Hepatocyte (in vitro differentiated cells): Measurements from ENCODE around the gene CCNG2.

Experiments
- EZH2phosphoT487 ChIP-seq: fragments of 200-600 bp; sonication (generic); IDR thresholded peaks from one replicate; pipeline ENCODE4 v1.6.1; 2018; ENCODE audit warnings: antibody characterized with exemption, mild to moderate bottlenecking, low read depth, moderate library complexity; ENCODE audit not compliant: unreplicated experiment, severe bottlenecking
- TF ChIP-seq, protein P1 (sequence below): fragments of 200-600 bp; sonication (generic); IDR thresholded peaks from 2 replicates; pipeline ENCODE4 v1.5.1; 2016; ENCODE audit warnings: antibody characterized with exemption, mild to moderate bottlenecking; ENCODE audit not compliant: poor library complexity

DNA sequence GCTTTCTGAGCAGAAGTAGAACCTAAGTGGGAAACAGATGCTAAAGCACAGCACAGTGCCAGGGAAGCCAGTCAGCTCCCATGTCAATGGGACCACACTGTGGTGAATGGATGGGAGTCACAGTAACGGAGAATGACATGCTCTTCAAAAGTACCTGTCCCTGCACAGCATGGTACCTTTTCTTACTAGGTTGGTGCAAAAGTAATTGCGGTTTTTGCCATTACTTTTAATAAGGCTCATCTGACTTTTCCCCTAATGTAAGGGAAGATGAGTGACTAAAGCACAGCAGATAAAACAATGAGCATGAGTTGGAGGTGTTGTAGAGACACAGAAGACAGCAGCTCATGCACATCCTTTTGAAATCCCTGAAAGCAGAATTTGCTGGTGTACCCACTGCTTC is 62.3 kb downstream of the CCNG2 start:
- TF ChIP-seq EZH2phosphoT487, result no peak
- TF ChIP-seq, protein P1, sequence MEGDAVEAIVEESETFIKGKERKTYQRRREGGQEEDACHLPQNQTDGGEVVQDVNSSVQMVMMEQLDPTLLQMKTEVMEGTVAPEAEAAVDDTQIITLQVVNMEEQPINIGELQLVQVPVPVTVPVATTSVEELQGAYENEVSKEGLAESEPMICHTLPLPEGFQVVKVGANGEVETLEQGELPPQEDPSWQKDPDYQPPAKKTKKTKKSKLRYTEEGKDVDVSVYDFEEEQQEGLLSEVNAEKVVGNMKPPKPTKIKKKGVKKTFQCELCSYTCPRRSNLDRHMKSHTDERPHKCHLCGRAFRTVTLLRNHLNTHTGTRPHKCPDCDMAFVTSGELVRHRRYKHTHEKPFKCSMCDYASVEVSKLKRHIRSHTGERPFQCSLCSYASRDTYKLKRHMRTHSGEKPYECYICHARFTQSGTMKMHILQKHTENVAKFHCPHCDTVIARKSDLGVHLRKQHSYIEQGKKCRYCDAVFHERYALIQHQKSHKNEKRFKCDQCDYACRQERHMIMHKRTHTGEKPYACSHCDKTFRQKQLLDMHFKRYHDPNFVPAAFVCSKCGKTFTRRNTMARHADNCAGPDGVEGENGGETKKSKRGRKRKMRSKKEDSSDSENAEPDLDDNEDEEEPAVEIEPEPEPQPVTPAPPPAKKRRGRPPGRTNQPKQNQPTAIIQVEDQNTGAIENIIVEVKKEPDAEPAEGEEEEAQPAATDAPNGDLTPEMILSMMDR, result no peak
